Epithelial cell of proximal tubule (primary cell): ENCODE measurements around the gene LIMS2. TPM values are rescaled to one million over a fixed set of nuclear protein-coding genes. Genes with fewer than 3 reads are reported as not detected.

Experiments used
- DNase-seq: peaks from one replicate; pipeline ENCODE4 v3.0.0-alpha.2; 2011; ENCODE audit warnings: low read depth
- H3K4me3 ChIP-seq: 2 replicates; pipeline ENCODE4 v1.5.1; 2011; ENCODE audit warnings: low read depth, mild to moderate bottlenecking, low read length
- total RNA-seq: library from RNA; depleted of rRNA; stranded (reverse); fragments of >200 nt; gene quantifications from 2 replicates; pipeline ENCODE4 v1.2.3, GENCODE V29; 2015
- TF ChIP-seq, protein P1 (sequence below): conservative IDR thresholded peaks from 2 replicates; pipeline ENCODE4 v1.5.1; 2012; ENCODE audit warnings: low read depth, mild to moderate bottlenecking, low read length

Gene LIMS2
- total RNA-seq, 1 donor from 2014 or later, result 1.2 TPM

DNA sequence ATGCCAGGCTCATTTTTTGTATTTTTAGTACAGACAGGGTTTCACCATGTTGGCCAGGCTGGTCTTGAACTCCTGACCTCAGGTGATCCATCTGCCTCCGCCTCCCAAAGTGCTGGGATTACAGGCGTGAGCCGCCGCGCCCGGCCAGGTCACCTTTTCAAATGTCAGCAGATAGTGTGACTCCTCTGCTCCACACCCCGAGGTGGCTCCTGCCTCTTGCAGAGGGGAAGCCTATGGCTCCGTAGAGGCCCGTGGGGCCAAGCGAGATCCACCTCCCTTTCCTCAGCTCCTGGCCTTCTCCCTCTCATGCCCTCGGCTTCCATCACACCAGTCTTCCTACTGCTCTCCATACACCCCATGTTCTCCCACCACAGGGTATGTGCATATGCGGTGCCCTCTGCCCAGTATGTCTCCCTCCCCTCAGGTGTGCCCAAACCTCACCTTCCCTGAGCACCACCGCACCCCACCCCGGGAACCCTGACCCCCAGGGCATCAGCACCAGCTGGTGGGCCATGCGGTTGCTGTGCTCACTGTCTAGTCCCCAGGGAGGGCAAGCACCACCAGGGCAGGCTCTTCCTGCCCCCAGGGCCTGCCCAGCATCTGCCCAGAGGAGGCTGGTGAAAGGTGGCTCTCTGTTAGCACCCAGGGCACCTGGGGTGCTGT, 18.6 kb downstream of the LIMS2 start:
- no peak for DNase-seq
- H3K4me3 ChIP-seq, result no peak overlapping the region
- TF ChIP-seq, protein P1, sequence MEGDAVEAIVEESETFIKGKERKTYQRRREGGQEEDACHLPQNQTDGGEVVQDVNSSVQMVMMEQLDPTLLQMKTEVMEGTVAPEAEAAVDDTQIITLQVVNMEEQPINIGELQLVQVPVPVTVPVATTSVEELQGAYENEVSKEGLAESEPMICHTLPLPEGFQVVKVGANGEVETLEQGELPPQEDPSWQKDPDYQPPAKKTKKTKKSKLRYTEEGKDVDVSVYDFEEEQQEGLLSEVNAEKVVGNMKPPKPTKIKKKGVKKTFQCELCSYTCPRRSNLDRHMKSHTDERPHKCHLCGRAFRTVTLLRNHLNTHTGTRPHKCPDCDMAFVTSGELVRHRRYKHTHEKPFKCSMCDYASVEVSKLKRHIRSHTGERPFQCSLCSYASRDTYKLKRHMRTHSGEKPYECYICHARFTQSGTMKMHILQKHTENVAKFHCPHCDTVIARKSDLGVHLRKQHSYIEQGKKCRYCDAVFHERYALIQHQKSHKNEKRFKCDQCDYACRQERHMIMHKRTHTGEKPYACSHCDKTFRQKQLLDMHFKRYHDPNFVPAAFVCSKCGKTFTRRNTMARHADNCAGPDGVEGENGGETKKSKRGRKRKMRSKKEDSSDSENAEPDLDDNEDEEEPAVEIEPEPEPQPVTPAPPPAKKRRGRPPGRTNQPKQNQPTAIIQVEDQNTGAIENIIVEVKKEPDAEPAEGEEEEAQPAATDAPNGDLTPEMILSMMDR, result no peak

DNA sequence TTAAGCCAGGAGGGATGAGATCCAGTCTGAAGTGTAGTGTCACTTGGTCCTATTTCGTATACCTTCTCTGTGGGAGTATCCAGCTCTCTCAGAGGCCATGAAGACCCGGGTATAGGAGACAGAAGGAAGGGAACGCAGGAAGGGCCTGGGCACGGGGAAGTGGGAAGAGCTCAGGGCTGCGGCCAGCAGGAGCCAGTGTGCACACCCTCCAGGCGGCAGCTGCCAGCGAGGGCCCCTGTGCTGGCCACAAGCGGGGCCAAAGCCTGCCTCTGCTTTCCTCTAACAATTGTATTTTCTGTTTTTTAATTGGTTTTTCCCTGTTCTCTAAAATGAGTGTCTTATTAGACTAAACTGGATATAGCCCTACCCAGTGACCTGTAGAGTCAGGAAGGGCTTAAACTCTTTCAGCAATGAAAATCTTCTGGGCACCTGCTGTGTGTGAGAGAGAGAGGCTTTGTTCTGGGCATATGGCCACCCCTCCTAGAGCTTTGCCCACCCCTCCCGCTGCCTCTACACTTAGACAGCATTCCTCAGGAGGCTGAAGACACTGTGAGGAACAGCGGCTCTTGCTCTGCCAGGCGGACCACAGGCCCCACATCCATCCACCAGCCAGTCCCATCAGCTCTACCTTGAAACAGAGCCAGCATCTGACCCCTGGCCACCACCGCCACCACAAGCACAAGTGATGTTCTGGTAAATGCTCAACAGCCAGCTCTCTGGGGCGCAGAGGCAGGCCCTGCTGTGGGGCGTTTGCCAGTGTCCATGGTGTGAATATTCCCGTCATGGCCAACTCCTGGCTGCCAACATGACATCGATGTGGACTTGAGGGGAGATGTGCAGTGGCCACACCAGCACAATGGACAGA, 19.9 kb downstream of the LIMS2 start:
- H3K4me3 ChIP-seq, result no peak overlapping the region
- TF ChIP-seq, protein P1, result no peak
- DNase-seq, result no peak

DNA sequence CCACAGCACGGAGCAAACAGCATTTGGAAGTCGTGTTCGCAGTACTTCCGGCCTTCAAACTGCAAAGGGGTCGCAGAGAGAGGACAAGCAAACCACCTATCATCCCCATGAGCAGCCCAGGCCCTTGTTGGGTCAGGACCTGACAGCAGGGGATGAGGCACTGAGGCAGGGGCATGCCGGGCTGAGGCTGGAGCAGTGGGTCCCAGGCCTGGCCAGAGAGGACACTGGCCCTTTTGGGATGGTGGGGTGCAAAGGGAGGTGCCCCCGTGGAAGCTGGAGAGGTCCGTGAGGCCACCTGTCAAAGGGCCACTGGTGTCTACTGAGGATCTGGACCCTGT, 20.5 kb downstream of the LIMS2 start:
- DNase-seq, result no peak
- no peak overlapping the region for H3K4me3 ChIP-seq
- TF ChIP-seq, protein P1, result no peak

DNA sequence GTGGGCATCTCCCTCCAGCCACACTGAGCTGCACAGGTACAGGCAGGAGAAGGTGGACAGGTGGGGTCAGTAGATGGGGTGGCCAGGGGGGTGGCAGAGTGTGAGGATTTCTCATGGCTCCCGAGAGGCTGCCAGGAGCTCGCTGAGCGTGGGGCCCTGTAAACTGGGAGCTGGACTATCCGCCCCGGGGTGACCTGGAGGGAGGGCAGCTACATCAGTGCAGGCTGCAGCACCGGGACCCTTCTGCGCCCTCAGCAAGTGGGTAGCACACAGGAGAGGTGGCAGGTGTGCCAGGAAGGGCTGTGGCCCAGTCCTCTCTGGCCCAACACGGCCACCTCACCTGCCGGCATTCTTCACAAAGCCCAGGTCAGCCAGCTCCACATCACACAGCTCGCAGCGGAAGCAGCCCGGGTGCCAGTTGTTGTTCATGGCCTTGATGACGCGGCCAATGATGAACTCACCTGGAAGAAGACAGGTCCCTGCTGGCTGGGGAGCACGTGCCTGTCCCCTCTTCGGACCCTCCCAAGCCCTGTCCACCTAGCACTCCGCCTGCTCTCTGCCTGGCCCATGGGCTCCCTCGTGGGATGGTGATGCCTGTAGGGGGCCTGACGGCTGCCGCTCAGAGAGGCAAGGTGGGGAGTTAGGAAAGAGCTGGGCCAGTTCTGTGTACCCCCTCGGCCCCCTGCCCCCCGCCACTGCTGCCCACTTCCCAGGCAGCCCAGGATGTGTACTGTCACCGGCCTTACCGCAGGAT, 21.1 kb downstream of the LIMS2 start:
- no peak for DNase-seq

DNA sequence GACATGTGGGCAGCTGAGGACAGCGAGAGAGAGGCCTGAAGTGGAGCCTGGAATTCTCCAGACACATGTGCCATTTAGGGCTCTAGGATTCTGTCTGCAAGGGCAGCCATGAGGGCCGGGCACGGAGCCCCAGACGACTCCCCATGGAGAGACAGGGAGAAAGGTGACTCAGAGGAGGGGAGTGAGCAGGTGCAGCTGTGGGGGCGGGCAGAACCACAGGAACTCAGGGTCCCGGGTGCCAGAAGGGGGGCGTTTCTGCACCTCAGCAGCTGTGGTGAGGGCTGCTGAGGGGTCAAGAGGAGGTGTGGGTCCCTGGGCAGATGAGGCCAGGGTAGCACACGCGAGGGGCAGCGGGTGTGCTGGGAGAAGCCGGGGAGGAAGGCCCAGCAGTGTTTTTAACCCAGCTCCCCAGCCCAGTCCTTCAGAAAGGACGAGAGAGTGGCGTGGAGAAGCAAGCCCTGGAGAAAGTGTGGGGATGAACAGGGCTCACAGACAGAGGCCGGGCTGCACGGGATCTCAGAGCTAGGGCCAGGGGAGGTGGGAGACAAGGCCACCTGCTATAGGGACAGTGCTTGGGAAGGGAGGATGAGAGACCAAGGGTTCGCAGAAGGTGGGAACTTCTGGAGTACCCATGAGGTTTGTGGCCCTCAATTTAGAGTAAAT, 21.8 kb downstream of the LIMS2 start:
- no peak overlapping the region for H3K4me3 ChIP-seq
- DNase-seq, result no peak
- TF ChIP-seq, protein P1, result no peak

More for the DNA sequence above, 21.1 kb downstream of the LIMS2 start:
- H3K4me3 ChIP-seq, result no peak overlapping the region
- TF ChIP-seq, protein P1, result no peak

DNA sequence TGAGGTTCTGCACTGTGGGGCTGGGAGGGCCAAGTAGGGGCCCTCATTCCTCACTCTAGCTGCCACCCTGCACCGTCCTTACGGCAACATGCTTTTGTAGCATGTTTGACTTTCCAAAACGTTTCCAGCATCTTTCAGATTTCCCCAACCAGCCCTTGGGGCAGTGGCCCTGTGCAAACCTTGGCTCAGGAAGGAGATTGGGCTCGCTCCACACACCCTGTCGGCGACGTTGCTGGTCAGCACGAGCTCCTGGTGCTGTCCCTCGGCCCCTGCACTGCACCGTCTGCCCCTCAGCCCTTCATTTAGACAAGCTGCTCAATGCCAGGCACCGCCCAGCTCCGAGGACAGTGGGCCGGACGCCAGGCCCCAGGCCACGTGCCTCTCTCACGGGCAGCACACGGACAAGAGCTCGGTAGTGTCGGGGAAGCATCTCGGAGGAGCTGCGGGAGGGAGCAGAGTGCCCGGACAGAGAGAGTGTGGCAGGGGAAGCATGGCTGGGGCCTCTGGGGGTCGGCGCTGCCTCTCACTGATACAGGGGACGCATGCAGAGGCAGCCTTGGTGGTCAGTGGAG, 22.5 kb downstream of the LIMS2 start:
- TF ChIP-seq, protein P1, result no peak
- no peak for DNase-seq
- no peak overlapping the region for H3K4me3 ChIP-seq
